Epithelial cell of proximal tubule (primary cell): ENCODE data around the gene PRCP. TPM values are rescaled to one million over a fixed set of nuclear protein-coding genes. Genes with fewer than 3 reads are reported as not detected.
A peak's percentile ranks its signal among the peaks of the same experiment; 100 is the strongest.

Source experiments
- DNase-seq: peaks from one replicate; pipeline ENCODE4 v3.0.0-alpha.2; 2011; ENCODE audit warnings: low read depth
- H3K4me3 ChIP-seq: 2 replicates; pipeline ENCODE4 v1.5.1; 2011; ENCODE audit warnings: low read depth, mild to moderate bottlenecking, low read length
- total RNA-seq: library from RNA; depleted of rRNA; stranded (reverse); fragments of >200 nt; gene quantifications from 2 replicates; pipeline ENCODE4 v1.2.3, GENCODE V29; 2015
- TF ChIP-seq, protein P1 (sequence below): conservative IDR thresholded peaks from 2 replicates; pipeline ENCODE4 v1.5.1; 2012; ENCODE audit warnings: low read depth, mild to moderate bottlenecking, low read length

The PRCP gene
- total RNA-seq, 1 donor from 2014 or later, result 22.2 TPM

DNA sequence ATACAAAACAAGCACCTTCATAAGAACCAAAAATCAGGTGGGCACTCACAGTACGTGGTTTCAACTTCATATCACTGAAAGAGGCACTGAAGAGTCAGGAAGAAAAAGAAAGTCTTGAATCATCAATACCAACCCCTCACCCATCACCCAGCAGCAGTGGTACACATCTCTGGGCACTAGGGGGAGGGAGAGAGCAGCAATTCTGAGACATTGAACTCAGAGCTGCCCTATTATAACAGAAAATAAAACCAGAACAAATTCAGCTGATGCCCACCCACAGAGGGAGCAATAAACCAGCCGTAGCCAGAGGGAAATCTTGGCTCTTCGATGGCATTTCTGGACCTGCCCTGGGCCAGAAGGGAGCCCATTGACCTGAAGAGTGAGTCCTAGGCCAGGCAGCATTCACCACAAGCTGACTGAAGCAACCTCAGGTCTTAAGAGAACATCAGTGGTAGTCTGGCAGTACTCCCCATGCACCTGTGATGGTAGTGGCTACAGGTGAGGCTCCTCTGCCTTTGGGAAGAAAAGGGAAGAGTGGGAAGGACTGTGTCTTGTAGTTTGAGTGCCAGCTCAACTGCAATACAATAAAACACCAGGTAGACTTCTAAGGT lies 124.4 kb downstream of the PRCP start:
- TF ChIP-seq, protein P1, sequence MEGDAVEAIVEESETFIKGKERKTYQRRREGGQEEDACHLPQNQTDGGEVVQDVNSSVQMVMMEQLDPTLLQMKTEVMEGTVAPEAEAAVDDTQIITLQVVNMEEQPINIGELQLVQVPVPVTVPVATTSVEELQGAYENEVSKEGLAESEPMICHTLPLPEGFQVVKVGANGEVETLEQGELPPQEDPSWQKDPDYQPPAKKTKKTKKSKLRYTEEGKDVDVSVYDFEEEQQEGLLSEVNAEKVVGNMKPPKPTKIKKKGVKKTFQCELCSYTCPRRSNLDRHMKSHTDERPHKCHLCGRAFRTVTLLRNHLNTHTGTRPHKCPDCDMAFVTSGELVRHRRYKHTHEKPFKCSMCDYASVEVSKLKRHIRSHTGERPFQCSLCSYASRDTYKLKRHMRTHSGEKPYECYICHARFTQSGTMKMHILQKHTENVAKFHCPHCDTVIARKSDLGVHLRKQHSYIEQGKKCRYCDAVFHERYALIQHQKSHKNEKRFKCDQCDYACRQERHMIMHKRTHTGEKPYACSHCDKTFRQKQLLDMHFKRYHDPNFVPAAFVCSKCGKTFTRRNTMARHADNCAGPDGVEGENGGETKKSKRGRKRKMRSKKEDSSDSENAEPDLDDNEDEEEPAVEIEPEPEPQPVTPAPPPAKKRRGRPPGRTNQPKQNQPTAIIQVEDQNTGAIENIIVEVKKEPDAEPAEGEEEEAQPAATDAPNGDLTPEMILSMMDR, result peak; percentile 89
- no peak overlapping the region for H3K4me3 ChIP-seq
- DNase-seq, result peak; percentile 4

DNA sequence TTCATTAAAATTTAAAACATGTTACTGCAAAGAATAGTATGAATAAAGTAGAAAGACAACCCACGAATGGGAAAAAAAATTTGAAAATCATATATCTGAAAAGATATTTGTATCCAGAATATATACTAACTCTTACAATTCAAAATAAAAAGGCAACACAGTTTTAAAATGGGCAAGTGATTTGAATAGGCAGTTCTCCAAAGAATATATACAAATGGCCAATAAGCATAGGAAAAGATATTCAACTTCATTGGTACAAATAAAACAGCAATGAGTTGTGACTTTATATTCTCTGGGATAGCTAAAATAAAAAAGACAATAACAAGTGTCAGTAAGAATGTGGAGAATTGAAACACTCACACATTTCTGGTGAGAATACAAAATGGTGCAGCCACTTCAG lies 125.0 kb downstream of the PRCP start:
- TF ChIP-seq, protein P1, result no peak
- H3K4me3 ChIP-seq, result no peak overlapping the region
- DNase-seq, result no peak

Other genes with a start within 250 kb of the PRCP start
- gene FAM181B, start 166.6 kb downstream of the PRCP start, total RNA-seq, result 0.06 and 0.14 TPM in 2 replicates
- 7.1 and 14.6 TPM in 2 replicates for gene DDIAS, start 1.3 kb upstream of the PRCP start, total RNA-seq
- 2.8 and 5.3 TPM in 2 replicates for gene RAB30, start 171.5 kb upstream of the PRCP start, total RNA-seq